ENCODE data around the gene SH2D5.

Gene SH2D5

GRCh38 chr1:20672265-20672632, 60.3 kb downstream of the SH2D5 start:
- H3K4me3 ChIP-seq (ENCODE audit: low read depth, low read length): no peak overlapping the region
- TF ChIP-seq CTCF (IDR thresholded peaks at IDR 0.05; ENCODE audit: low read depth, low read length, missing control alignments): no peak
- DNase-seq (ENCODE audit: low read depth): no peak

- DNase-seq (ENCODE audit: low read depth): no peak
- H3K4me3 ChIP-seq (ENCODE audit: low read depth, low read length): no peak overlapping the region
- no peak for TF ChIP-seq CTCF (IDR thresholded peaks at IDR 0.05; ENCODE audit: low read depth, low read length, missing control alignments)
These were observed 61.6 kb downstream of the SH2D5 start for GRCh38 chr1:20670936-20671335.

Data from GM12864 (cell line).